ENCODE measurements around the gene CCDC9.

The CCDC9 gene

GRCh38 chr19:47227352-47228167 is 28.8 kb upstream of the CCDC9 start:
- peak overlapping the region; percentile 78; the same call in 1 of the 2 replicates for H3K9ac ChIP-seq (ENCODE audit: low read depth, low read length)
- no peaks in the 10 kb centered on the region for H3K9me3 ChIP-seq (ENCODE audit: insufficient read depth, low read depth, low read length)
- H3K27me3 ChIP-seq (ENCODE audit: insufficient read depth, low read length) = peaks cover 14% of the 10 kb centered on the region; the same call in 1 of the 2 replicates
- peak overlapping the region; percentile 84 for H3K27ac ChIP-seq (ENCODE audit: low read length)
- H3K4me3 ChIP-seq (ENCODE audit: low read length) = peak overlapping the region; percentile 78
- peaks cover 12% of the 10 kb centered on the region; the same call in 1 of the 2 replicates for H3K4me1 ChIP-seq (ENCODE audit: insufficient read depth, low read length)
- H3K36me3 ChIP-seq (ENCODE audit: insufficient read depth, low read depth, low read length) = no peaks in the 10 kb centered on the region

DNA sequence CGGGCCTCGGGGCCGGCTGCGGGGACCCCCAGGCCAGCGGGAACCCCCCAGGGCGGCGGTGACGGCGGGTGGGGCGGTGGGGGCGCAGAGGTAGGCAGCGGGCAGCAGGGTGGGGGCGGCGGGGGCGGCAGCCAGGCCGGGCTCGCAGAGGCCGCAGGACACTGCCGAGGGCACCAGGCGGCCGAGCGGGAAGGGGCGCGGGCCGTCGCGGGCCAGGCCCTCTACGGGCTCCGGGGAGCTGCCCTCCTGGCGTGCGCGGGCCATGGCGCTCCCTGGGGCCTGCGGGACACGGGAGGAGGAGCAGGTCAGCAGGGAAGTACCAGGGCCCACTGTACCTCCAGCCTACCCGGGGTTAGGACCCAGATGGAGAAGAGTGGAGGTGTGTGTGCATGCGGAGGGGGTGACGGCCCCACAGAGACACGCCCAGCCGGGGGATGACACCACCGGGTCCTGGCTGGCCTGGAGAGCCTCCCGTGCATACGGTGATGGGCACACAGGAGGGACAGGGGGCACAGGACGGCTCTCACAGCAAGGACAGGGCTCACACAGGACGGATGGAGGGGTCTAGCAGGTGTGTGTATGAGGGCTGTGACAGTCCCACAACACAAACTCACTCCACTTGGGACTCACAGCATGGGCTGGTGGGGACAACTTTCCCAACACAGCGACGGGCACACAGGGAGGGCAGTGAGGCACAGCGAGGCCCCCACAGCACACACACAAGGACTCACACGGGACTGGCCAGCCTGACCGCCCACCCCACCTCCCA is 28.0 kb upstream of the CCDC9 start:
- H3K9ac ChIP-seq (ENCODE audit: low read depth, low read length) = peak overlapping the region; percentile 78; the same call in 1 of the 2 replicates
- no peaks in the 10 kb centered on the region for H3K9me3 ChIP-seq (ENCODE audit: insufficient read depth, low read depth, low read length)
- peaks cover 12% of the 10 kb centered on the region; the same call in 1 of the 2 replicates for H3K4me1 ChIP-seq (ENCODE audit: insufficient read depth, low read length)
- H3K36me3 ChIP-seq (ENCODE audit: insufficient read depth, low read depth, low read length) = no peaks in the 10 kb centered on the region
- peak overlapping the region; percentile 78 for H3K4me3 ChIP-seq (ENCODE audit: low read length)
- peaks cover 14% of the 10 kb centered on the region; the same call in 1 of the 2 replicates for H3K27me3 ChIP-seq (ENCODE audit: insufficient read depth, low read length)
- peak overlapping the region; percentile 60 for H3K27ac ChIP-seq (ENCODE audit: low read length)

DNA sequence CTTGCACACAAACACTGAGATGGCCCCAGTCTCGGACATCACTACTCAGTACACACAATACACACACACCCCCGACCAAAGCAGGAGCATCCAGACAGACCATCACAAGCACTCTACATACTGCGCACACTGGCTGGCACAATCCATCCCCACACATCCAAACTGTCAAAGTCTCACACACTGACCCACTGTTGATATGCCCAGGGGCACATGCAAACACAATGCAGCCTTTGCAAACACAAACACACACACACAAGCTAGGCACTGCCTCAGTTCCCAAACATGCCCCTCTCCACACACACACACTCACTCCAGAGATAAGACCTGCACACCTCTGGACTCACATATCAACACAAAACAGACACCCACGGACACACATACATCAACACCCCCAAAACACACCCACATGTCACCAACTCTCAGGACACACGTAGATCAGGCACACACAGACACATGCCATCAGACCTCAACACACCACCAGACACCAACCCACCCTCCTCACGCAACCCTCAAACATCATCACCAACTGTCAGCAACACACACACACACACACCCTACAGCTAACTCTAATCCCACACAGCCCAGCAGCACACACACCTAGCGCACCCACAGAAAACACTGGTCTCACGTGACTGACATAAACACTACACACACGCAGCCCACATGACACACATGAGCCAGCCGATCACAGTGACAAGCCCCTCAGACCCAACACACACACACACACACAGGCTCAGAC is 27.2 kb upstream of the CCDC9 start:
- Histone ChIP-seq H3K9ac (ENCODE audit: low read depth, low read length) (peak overlapping the region; percentile 78; the same call in 1 of the 2 replicates), H3K27me3 (ENCODE audit: insufficient read depth, low read length) (peaks cover 14% of the 10 kb centered on the region; the same call in 1 of the 2 replicates), H3K36me3 (ENCODE audit: insufficient read depth, low read depth, low read length) (no peaks in the 10 kb centered on the region), H3K4me3 (ENCODE audit: low read length) (peak overlapping the region; percentile 78), H3K4me1 (ENCODE audit: insufficient read depth, low read length) (peaks cover 12% of the 10 kb centered on the region; the same call in 1 of the 2 replicates), H3K27ac (ENCODE audit: low read length) (peak overlapping the region; percentile 60), H3K9me3 (ENCODE audit: insufficient read depth, low read depth, low read length) (no peaks in the 10 kb centered on the region)

DNA sequence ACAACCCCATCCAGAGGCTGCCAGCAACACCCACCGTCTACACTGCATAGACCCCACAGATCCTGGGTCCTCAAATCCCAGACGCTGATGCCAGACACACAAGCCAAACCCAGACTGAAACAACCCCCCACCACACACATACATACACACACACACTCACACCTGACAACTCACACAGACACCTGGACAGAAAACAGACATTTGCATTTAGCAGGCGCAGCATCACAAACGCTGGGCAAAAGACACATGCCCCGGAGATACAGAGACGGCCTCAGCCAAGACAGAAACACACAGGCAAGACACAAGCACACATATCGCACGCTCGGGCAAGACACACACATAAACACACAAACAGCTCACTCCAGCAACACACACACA is 26.7 kb upstream of the CCDC9 start:
- H3K36me3 ChIP-seq (ENCODE audit: insufficient read depth, low read depth, low read length) = no peaks in the 10 kb centered on the region
- peak overlapping the region; percentile 67; the same call in 1 of the 2 replicates for H3K9ac ChIP-seq (ENCODE audit: low read depth, low read length)
- H3K9me3 ChIP-seq (ENCODE audit: insufficient read depth, low read depth, low read length) = no peaks in the 10 kb centered on the region
- H3K4me3 ChIP-seq (ENCODE audit: low read length) = peak overlapping the region; percentile 78
- H3K27ac ChIP-seq (ENCODE audit: low read length) = no peak overlapping the region
- peaks cover 14% of the 10 kb centered on the region; the same call in 1 of the 2 replicates for H3K27me3 ChIP-seq (ENCODE audit: insufficient read depth, low read length)
- H3K4me1 ChIP-seq (ENCODE audit: insufficient read depth, low read length) = peaks cover 12% of the 10 kb centered on the region; the same call in 1 of the 2 replicates

DNA sequence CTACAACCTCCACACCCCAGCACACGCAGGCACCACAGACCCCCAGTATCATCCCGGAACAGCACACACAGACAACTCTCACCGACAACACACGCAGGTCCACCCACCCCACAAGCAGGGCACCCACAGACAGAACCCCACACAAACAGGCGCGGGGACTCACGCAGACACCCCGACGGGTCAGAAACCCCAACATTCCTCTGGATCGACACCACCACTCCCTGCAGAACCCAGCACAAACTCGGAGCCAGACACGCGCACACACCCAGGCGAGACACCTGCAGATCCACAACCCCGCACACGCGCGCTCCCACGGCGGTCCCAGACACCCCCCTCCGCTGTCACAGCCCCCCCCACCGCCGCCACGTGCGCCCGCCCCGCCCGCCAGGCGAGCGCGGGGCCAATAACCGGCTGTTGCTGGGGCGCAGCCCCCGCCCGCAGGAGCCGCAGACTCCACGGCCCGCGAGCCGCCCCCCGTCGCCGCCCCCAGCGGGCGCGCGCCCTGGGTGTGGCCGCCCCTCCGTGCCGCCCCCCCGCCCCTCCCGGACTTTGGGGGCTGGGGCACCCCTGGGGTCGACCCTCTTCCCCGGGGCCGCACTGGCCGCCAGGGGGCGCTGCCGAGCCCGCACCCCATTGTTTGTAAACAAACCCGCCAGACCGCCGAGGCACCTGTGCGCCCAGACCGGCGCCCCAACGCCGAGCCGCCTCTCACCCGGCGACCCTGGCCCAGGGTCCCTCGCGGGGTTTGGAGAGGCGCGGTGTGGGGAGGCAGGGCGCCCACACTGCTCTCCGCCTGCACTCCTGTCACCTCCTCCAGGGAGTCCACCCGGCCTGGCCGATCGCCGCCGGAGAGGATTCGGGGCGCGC is 26.0 kb upstream of the CCDC9 start:
- H3K36me3 ChIP-seq (ENCODE audit: insufficient read depth, low read depth, low read length) = no peaks in the 10 kb centered on the region
- H3K27ac ChIP-seq (ENCODE audit: low read length) = no peak overlapping the region
- peaks cover 12% of the 10 kb centered on the region; the same call in 1 of the 2 replicates for H3K4me1 ChIP-seq (ENCODE audit: insufficient read depth, low read length)
- peak overlapping the region; percentile 78 for H3K4me3 ChIP-seq (ENCODE audit: low read length)
- peak overlapping the region; percentile 67; the same call in 1 of the 2 replicates for H3K9ac ChIP-seq (ENCODE audit: low read depth, low read length)
- peaks cover 14% of the 10 kb centered on the region; the same call in 1 of the 2 replicates for H3K27me3 ChIP-seq (ENCODE audit: insufficient read depth, low read length)
- no peaks in the 10 kb centered on the region for H3K9me3 ChIP-seq (ENCODE audit: insufficient read depth, low read depth, low read length)

- Histone ChIP-seq H3K4me3 (ENCODE audit: low read length) (peak within 1 kb of the TSS; percentile 78), H3K36me3 (ENCODE audit: insufficient read depth, low read depth, low read length) (no peaks in the 10 kb centered on the region), H3K9ac (ENCODE audit: low read depth, low read length) (peak within 1 kb of the TSS; percentile 67; the same call in 1 of the 2 replicates), H3K27me3 (ENCODE audit: insufficient read depth, low read length) (peaks cover 14% of the 10 kb centered on the region; the same call in 1 of the 2 replicates), H3K27ac (ENCODE audit: low read length) (no peak within 1 kb of the TSS), H3K9me3 (ENCODE audit: insufficient read depth, low read depth, low read length) (no peaks in the 10 kb centered on the region), H3K4me1 (ENCODE audit: insufficient read depth, low read length) (peaks cover 6% of the 10 kb centered on the region; the same call in 1 of the 2 replicates)
These were observed 25.5 kb upstream of the CCDC9 start, which contains the start of gene BBC3 for GRCh38 chr19:47230921-47231214. Gene BBC3, minus strand, starts transcription at chr19:47231199. Its CDS starts 2,768 bp downstream, at chr19:47228431.

DNA sequence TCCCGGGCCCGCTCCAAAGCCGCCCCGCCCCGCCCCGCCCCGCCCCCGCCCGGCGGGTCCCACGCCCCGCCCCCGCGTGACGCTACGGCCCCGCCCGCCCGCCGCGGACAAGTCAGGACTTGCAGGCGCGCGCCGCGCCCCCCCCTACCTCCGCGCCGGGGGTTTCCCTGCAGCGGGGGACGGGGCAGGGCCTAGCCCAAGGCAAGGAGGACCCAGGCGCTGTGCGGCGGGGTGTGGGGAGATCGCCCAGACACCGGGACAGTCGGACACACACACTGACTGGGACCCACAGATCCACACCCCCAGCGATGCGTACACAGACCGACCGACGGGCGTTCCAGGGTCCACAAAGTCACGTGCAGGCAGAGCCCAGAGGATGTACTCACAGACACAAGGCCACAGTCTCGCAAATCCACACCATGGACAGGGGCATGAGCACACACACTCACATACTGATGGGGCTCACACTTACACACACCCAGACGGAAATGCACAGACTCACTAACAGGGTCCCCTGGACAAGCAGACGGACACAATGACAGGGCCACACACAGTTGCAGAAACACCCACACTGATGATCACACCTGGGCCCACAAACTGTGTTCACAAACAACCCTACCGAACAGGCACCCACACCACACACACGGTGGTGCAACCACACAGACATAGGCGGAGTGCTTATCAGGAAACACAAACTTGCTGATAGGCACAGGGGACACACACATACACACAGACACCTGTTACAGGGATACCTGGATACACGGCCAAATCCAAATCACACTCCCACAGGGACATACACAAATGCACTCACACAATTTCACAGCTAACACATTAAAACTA is 24.9 kb upstream of the CCDC9 start:
- Histone ChIP-seq H3K4me3 (ENCODE audit: low read length) (peak overlapping the region; percentile 60), H3K9ac (ENCODE audit: low read depth, low read length) (peak overlapping the region; percentile 33; the same call in 1 of the 2 replicates), H3K4me1 (ENCODE audit: insufficient read depth, low read length) (peaks cover 6% of the 10 kb centered on the region; the same call in 1 of the 2 replicates), H3K27me3 (ENCODE audit: insufficient read depth, low read length) (peaks cover 14% of the 10 kb centered on the region; the same call in 1 of the 2 replicates), H3K27ac (ENCODE audit: low read length) (no peak overlapping the region), H3K36me3 (ENCODE audit: insufficient read depth, low read depth, low read length) (no peaks in the 10 kb centered on the region), H3K9me3 (ENCODE audit: insufficient read depth, low read depth, low read length) (no peaks in the 10 kb centered on the region)

DNA sequence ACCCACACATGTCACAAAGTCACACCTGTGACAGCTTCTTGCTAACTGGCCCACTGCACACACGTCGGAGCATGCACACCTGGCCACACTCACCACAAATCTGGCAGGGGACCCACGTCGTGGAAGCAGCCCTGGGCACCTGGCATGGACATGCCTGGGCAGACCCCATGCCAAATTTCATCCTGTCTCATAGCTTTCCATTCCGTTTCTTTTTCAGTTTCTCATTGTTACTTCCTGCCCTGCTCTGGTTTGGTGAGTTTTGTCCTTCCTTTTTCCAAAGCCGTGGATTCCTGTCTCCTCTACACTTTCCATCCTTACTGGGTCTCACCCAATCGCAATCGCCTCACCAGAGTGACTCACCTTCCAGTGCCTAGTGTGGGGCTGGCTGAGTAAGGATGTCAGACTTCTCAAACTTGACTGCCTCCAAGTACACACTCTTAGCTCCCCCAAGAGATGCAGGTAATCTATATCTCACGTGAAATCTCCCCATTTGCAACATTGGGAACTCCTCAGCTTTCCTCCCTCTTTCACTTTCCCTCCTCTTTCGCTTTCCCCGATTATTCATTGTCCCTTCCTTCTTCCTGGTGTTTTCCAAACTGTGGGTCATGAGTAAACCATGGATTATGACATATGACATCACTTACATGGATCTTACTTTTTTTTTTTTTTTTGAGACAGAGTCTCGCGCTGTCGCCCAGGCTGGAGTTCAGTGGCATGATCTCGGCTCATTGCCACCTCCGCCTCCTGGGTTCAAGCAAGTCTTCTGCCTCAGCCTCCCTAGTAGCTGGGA is 23.7 kb upstream of the CCDC9 start:
- peaks cover 6% of the 10 kb centered on the region; the same call in 1 of the 2 replicates for H3K4me1 ChIP-seq (ENCODE audit: insufficient read depth, low read length)
- no peaks in the 10 kb centered on the region for H3K9me3 ChIP-seq (ENCODE audit: insufficient read depth, low read depth, low read length)
- no peak overlapping the region for H3K4me3 ChIP-seq (ENCODE audit: low read length)
- H3K27ac ChIP-seq (ENCODE audit: low read length) = no peak overlapping the region
- H3K27me3 ChIP-seq (ENCODE audit: insufficient read depth, low read length) = peaks cover 14% of the 10 kb centered on the region; the same call in 1 of the 2 replicates
- no peak overlapping the region for H3K9ac ChIP-seq (ENCODE audit: low read depth, low read length)
- no peaks in the 10 kb centered on the region for H3K36me3 ChIP-seq (ENCODE audit: insufficient read depth, low read depth, low read length)

- Histone ChIP-seq H3K4me3 (ENCODE audit: low read length) (no peak overlapping the region), H3K27me3 (ENCODE audit: insufficient read depth, low read length) (peaks cover 24% of the 10 kb centered on the region), H3K9ac (ENCODE audit: low read depth, low read length) (no peak overlapping the region), H3K27ac (ENCODE audit: low read length) (no peak overlapping the region), H3K36me3 (ENCODE audit: insufficient read depth, low read depth, low read length) (no peaks in the 10 kb centered on the region), H3K4me1 (ENCODE audit: insufficient read depth, low read length) (peaks cover 9% of the 10 kb centered on the region; the same call in 1 of the 2 replicates), H3K9me3 (ENCODE audit: insufficient read depth, low read depth, low read length) (no peaks in the 10 kb centered on the region)
These were observed 20.2 kb upstream of the CCDC9 start for GRCh38 chr19:47236072-47236675.

Data from iPS-20b (cell line).